ENCODE measurements around the gene FLNB. TPM values are rescaled to one million over a fixed set of nuclear protein-coding genes. Genes with fewer than 3 reads are reported as not detected.

The FLNB gene
- total and polyA plus RNA-seq, 9 of the 15 experiments (the other 6 are each of a cell fraction or from before 2014, with no cell fraction given) = 9.4 to 48.1 (median 25.6) TPM

GRCh38 chr3:58003093-58003492 is 5.1 kb upstream of the FLNB start (continued):
- peak; percentile 36; the same call in 1 of the 2 replicates for TF ChIP-seq TEAD4 (IDR thresholded peaks at IDR 0.05; ENCODE audit: low read length)
- TF ChIP-seq TEAD4 (CRISPR knock-in tag; IDR thresholded peaks at IDR 0.05; ENCODE audit: borderline replicate concordance) = no peak
- TF ChIP-seq PRDM10 (IDR thresholded peaks at IDR 0.05; ENCODE audit: partially characterized antibody) = peak; percentile 88
- peak; percentile 11; the same call in 1 of the 2 replicates for TF ChIP-seq REST (IDR thresholded peaks at IDR 0.05; ENCODE audit: borderline replicate concordance)
- TF ChIP-seq REST (CRISPR knock-in tag; IDR thresholded peaks at IDR 0.05; ENCODE audit: low read depth) = no peak
- no peak for TF ChIP-seq ETS2 (tag; IDR thresholded peaks at IDR 0.05; ENCODE audit: borderline replicate concordance, poor library complexity, severe bottlenecking)
- TF ChIP-seq HDAC1 (IDR thresholded peaks at IDR 0.05) = peak in 1 of 2 experiments; percentile 54; a peak in 1 of 4 replicates
- TF ChIP-seq HDAC6 (IDR thresholded peaks at IDR 0.05; ENCODE audit: low read depth, low read length) = no peak
- TF ChIP-seq JUND (IDR thresholded peaks at IDR 0.05; ENCODE audit: borderline replicate concordance, low read depth, low read length) = peak; percentile 34; the same call in 1 of the 2 replicates
- no peak for TF ChIP-seq JUND (tag; IDR thresholded peaks at IDR 0.05; ENCODE audit: borderline replicate concordance, low read depth, low read length)
- no peak for TF ChIP-seq ELF2 (CRISPR knock-in tag; IDR thresholded peaks at IDR 0.05)
- TF ChIP-seq CHD4 (IDR thresholded peaks at IDR 0.05; ENCODE audit: insufficient read depth, insufficient replicate concordance, low read depth, low read length, poor library complexity, severe bottlenecking) = no peak
- TF ChIP-seq DACH1 (IDR thresholded peaks at IDR 0.05; ENCODE audit: partially characterized antibody) = peak; percentile 71
- no peak for TF ChIP-seq ZBTB12 (CRISPR knock-in tag; IDR thresholded peaks at IDR 0.05)

Measured in K562 (cell line).